GM19452 (cell line): ENCODE measurements around the gene ABHD11.

Source experiments
- ATAC-seq: cut with Tn5 transposase; IDR thresholded peaks from one replicate; pipeline ENCODE4 v1.9.1; 2021; ENCODE audit not compliant: unreplicated experiment

ABHD11 gene

GRCh38 chr7:73702665-73703064 lies 35.9 kb downstream of the ABHD11 start:
- ATAC-seq: no peak

GRCh38 chr7:73702226-73702625 lies 36.4 kb downstream of the ABHD11 start:
- ATAC-seq: no peak

- ATAC-seq: no peak
Observed at GRCh38 chr7:73701357-73701995, 37.1 kb downstream of the ABHD11 start.

GRCh38 chr7:73700581-73701134 lies 37.9 kb downstream of the ABHD11 start:
- ATAC-seq: no peak

- no peak for ATAC-seq
Observed at GRCh38 chr7:73700069-73700423, 38.6 kb downstream of the ABHD11 start.

GRCh38 chr7:73699370-73700068 lies 39.1 kb downstream of the ABHD11 start:
- no peak for ATAC-seq

GRCh38 chr7:73698410-73698809 lies 40.2 kb downstream of the ABHD11 start:
- ATAC-seq: no peak

- ATAC-seq: no peak
Observed at GRCh38 chr7:73696372-73696771, 42.2 kb downstream of the ABHD11 start.

GRCh38 chr7:73690646-73691045 lies 48.0 kb downstream of the ABHD11 start:
- ATAC-seq: no peak

- no peak for ATAC-seq
Observed at GRCh38 chr7:73688288-73688687, 50.3 kb downstream of the ABHD11 start.
